Measurements from ENCODE around the gene CHRNB1. TPM values are rescaled to one million over a fixed set of nuclear protein-coding genes. Genes with fewer than 3 reads are reported as not detected.

CHRNB1 gene
- total RNA-seq, 1 donor from 2014 or later = 7.5 TPM

DNA sequence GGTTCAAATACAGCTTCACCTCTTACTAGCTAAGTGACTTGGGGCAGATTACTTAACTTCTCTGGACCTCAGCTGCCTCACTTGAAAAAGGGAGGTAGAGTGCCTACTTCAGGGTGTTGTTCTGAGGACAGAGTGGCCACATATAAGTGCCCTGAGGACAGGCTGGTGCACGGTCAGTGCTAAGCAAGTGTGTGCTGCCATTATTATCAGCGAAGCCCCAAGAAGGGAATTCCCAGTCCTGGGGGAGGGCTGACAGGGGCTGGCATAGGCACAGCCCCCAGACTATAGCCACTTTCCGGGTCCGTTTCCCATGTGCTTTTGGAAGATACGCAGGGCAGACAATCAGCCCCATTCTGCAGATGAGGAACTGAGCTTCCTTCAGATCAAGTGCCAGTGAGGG lies 32.1 kb downstream of the CHRNB1 start:
- H3K9me3 Mint-ChIP-seq = no peaks in the 10 kb centered on the region
- no peak overlapping the region for H3K27ac Mint-ChIP-seq
- no peaks in the 10 kb centered on the region for H3K27me3 ChIP-seq
- no peak overlapping the region for H3K4me2 ChIP-seq
- peaks cover 15% of the 10 kb centered on the region for H3K4me1 ChIP-seq
- peaks cover 26% of the 10 kb centered on the region for H4K20me1 ChIP-seq (ENCODE audit: low read depth)
- H3K27ac ChIP-seq = no peak overlapping the region
- H3K4me3 ChIP-seq = no peak overlapping the region
- no peak for DNase-seq (ENCODE audit: low spot score)
- peaks cover 10% of the 10 kb centered on the region for H3K27me3 Mint-ChIP-seq (ENCODE audit: insufficient read depth, low read depth)
- peaks cover 7% of the 10 kb centered on the region for H3K36me3 Mint-ChIP-seq
- peaks cover 24% of the 10 kb centered on the region for H3F3A ChIP-seq (ENCODE audit: low read depth)
- H3K36me3 ChIP-seq = no peaks in the 10 kb centered on the region
- peaks cover 73% of the 10 kb centered on the region for H3K79me2 ChIP-seq (ENCODE audit: low read depth)
- peaks cover 44% of the 10 kb centered on the region for H3K4me1 Mint-ChIP-seq
- TF ChIP-seq EZH2 (IDR thresholded peaks at IDR 0.05) = no peak
- no peak for TF ChIP-seq EZH2phosphoT487 (IDR thresholded peaks at IDR 0.05)
- TF ChIP-seq CTCF (IDR thresholded peaks at IDR 0.05) = no peak
- peak overlapping the region; percentile 91 for H3K4me3 Mint-ChIP-seq
- H3K9ac ChIP-seq = no peak overlapping the region
- H2AFZ ChIP-seq (replicated peaks) = no peak overlapping the region
- H3K9me3 ChIP-seq (ENCODE audit: low read depth) = no peaks in the 10 kb centered on the region

DNA sequence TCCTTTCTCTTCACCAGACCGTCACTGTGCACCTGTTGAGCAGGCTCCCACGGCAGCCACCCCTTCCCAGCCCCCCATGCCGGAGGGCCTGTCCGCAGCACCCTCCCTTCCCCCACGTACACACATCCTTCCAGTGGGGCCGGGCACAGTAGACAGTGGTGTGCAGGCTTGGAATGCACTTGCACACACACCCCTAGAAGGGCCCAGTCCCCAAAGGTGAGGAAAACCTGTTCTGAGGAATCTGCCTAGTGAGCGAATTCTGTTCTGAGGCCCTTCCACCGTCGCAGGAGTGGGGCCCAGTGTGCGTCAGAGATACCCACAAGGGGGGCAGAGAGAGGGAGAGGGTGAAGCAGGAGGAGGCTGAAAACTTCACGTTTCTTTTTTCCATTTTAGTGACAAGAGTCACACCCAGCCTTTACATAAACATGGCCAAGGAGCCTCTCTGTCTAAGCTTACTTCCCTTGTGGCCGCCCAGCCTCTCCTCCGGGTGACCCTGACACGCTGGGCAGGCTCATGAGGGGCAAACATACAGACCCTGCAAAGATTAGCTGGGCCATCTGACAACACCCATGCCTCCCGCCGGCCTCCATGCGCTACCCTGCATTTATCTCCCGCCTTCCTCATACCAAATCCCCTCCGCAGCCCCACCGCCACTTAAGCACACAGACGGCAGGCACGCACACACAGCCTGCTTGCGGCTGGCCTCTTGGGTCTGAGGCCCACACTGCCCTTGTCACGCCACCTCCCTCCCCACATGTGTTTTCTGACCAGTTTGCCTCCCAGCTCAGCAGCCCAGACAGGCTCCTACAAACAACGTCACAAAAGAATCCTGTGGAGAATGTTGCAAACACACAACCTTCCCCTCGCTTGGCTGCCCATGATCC lies 32.8 kb downstream of the CHRNB1 start:
- TF ChIP-seq CTCF (IDR thresholded peaks at IDR 0.05) (no peak), EZH2phosphoT487 (IDR thresholded peaks at IDR 0.05) (no peak), EZH2 (IDR thresholded peaks at IDR 0.05) (no peak)
- Histone ChIP-seq H3K4me2 (peak overlapping the region; percentile 98), H3K4me3 (no peak overlapping the region), H3K9ac (no peak overlapping the region), H4K20me1 (ENCODE audit: low read depth) (peaks cover 26% of the 10 kb centered on the region), H3F3A (ENCODE audit: low read depth) (peaks cover 24% of the 10 kb centered on the region), H2AFZ (replicated peaks) (no peak overlapping the region), H3K79me2 (ENCODE audit: low read depth) (peaks cover 72% of the 10 kb centered on the region), H3K4me1 (peaks cover 15% of the 10 kb centered on the region), H3K9me3 (ENCODE audit: low read depth) (no peaks in the 10 kb centered on the region), H3K36me3 (no peaks in the 10 kb centered on the region), H3K27me3 (no peaks in the 10 kb centered on the region), H3K27ac (no peak overlapping the region)
- Mint-ChIP-seq H3K27ac (peak overlapping the region; percentile 96), H3K36me3 (peaks cover 7% of the 10 kb centered on the region), H3K4me1 (peaks cover 50% of the 10 kb centered on the region), H3K4me3 (peak overlapping the region; percentile 91), H3K9me3 (no peaks in the 10 kb centered on the region), H3K27me3 (ENCODE audit: insufficient read depth, low read depth) (peaks cover 10% of the 10 kb centered on the region)
- peak; percentile 71 for DNase-seq (ENCODE audit: low spot score)

- H3K4me3 Mint-ChIP-seq = peak overlapping the region; percentile 91
- H3K79me2 ChIP-seq (ENCODE audit: low read depth) = peaks cover 65% of the 10 kb centered on the region
- H3K27ac Mint-ChIP-seq = peak overlapping the region; percentile 96
- peaks cover 7% of the 10 kb centered on the region for H3K36me3 Mint-ChIP-seq
- H3K36me3 ChIP-seq = no peaks in the 10 kb centered on the region
- peak; percentile 58 for DNase-seq (ENCODE audit: low spot score)
- H3K9me3 Mint-ChIP-seq = no peaks in the 10 kb centered on the region
- H3K4me2 ChIP-seq = peak overlapping the region; percentile 98
- H3K27ac ChIP-seq = peak overlapping the region; percentile 80
- H2AFZ ChIP-seq (replicated peaks) = peak overlapping the region; percentile 77
- peaks cover 59% of the 10 kb centered on the region for H3K4me1 Mint-ChIP-seq
- H3K27me3 Mint-ChIP-seq (ENCODE audit: insufficient read depth, low read depth) = peaks cover 16% of the 10 kb centered on the region
- peak overlapping the region; percentile 79 for H3K9ac ChIP-seq
- H3F3A ChIP-seq (ENCODE audit: low read depth) = peaks cover 31% of the 10 kb centered on the region
- TF ChIP-seq EZH2 (IDR thresholded peaks at IDR 0.05) (no peak), CTCF (IDR thresholded peaks at IDR 0.05) (no peak), EZH2phosphoT487 (IDR thresholded peaks at IDR 0.05) (no peak)
- H3K4me3 ChIP-seq = peak overlapping the region; percentile 97
- H4K20me1 ChIP-seq (ENCODE audit: low read depth) = peaks cover 26% of the 10 kb centered on the region
- H3K27me3 ChIP-seq = no peaks in the 10 kb centered on the region
- H3K4me1 ChIP-seq = peaks cover 19% of the 10 kb centered on the region
- H3K9me3 ChIP-seq (ENCODE audit: low read depth) = no peaks in the 10 kb centered on the region
Measured at GRCh38 chr17:7478276-7479212, 33.7 kb downstream of the CHRNB1 start.
